ENCODE data around the gene GOLGA6A. TPM values are rescaled to one million over a fixed set of nuclear protein-coding genes. Genes with fewer than 3 reads are reported as not detected.

GOLGA6A gene
- total and polyA plus RNA-seq, 4 donors, result 0.03 to 0.14 TPM; not detected in 2

DNA sequence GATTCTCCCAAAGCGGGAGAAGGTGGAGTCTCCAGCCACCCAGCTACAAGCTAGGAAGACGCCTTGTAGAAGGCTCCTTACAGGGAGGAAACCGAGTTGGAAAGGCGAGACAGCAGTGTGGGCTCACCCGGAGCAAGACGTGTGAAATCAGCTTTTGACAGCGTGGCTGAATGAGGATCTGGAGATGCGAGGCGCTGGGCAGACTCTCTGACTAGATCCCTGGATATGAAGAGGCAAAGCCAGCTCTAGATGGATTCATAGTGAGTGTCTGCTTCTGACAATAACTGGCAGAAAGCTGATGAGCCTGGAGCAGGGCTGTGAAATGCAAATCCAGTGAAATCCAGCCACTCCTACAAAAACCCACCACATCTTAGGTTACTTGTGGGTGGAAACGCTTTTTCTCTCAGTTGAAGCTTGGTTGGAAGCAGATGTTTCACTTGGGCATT is 41.0 kb downstream of the GOLGA6A start:
- WGBS, 2 donors, result 91 to 93% methylated on average over 10 of the region's 10 CpGs
- TF ChIP-seq CTCF (IDR thresholded peaks at IDR 0.05; ENCODE audit: control extremely low read depth, extremely low read depth), result no peak
- Histone ChIP-seq H3K9me3 (ENCODE audit: control insufficient read depth in 4 of 4, insufficient read depth in 3 of 4, low read length in 3 of 4) (no peaks in the 10 kb centered on the region), H3K9ac (ENCODE audit: insufficient read depth in 1 of 2, low read length in 2 of 2) (no peak overlapping the region), H3K4me3 (no peak overlapping the region), H3K4me1 (ENCODE audit: control insufficient read depth in 5 of 5, insufficient read depth in 5 of 5, low read length in 5 of 5) (peaks cover 0 to 28% (median 7%) of the 10 kb centered on the region in 5 donors), H3K27ac (ENCODE audit: low read depth in 1 of 2, low read length in 1 of 2) (peak overlapping the region in 1 of 2 donors; percentile 48), H3K36me3 (ENCODE audit: control insufficient read depth in 4 of 4, insufficient read depth in 4 of 4, low read length in 4 of 4) (peaks cover 0 to 36% (median 5%) of the 10 kb centered on the region in 4 donors), H3K27me3 (ENCODE audit: control insufficient read depth in 3 of 3, insufficient read depth in 3 of 3, low read length in 2 of 3) (no peaks in the 10 kb centered on the region)
- no peak for ATAC-seq (ENCODE audit: insufficient read depth, low FRiP score)
- DNase-seq, result peak in 1 of 3 donors; percentile 38

DNA sequence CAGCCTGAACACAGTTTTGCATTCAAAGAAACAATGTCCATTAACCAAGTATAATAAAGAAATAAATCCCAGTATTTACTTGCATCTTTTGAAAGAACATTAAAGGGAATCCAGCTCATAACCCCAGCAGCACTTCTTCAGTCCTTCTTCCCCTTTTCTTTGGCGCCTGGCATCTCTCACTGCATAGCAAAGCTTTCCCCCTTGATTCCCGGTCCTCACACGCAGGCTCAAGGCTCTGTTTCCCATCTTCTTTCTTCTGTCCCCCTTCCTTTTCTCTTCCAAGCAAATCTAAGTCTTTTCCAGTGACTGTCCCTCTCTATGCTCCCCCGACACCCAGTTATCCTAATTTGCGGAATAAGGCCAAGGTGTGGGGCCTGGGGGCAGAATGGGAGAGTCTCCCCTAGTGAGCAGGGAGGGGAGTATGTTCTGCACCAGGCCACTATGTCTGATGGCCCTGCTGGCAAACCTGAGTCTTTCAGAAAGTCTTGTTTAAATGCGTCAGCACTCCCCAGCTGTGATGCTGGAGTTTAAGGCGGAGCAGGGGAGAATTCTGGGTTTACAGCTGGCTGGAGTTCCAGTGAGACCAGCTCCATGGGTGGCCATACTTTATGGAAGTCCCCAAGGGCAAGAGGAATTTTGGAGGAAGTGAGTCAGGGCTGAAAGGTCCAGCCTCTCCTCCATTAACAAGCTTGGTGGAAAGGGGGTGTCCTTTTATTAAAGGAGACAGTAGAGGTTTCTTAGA is 42.1 kb downstream of the GOLGA6A start:
- peaks cover 0 to 28% (median 7%) of the 10 kb centered on the region in 5 donors for H3K4me1 ChIP-seq (ENCODE audit: control insufficient read depth in 5 of 5, insufficient read depth in 5 of 5, low read length in 5 of 5)
- H3K27ac ChIP-seq (ENCODE audit: low read depth in 1 of 2, low read length in 1 of 2), result peak overlapping the region in 1 of 2 donors; percentile 48
- TF ChIP-seq CTCF (IDR thresholded peaks at IDR 0.05; ENCODE audit: control extremely low read depth, extremely low read depth), result no peak
- peaks cover 4 to 45% (median 5%) of the 10 kb centered on the region in 4 donors for H3K36me3 ChIP-seq (ENCODE audit: control insufficient read depth in 4 of 4, insufficient read depth in 4 of 4, low read length in 4 of 4)
- H3K9me3 ChIP-seq (ENCODE audit: control insufficient read depth in 4 of 4, insufficient read depth in 3 of 4, low read length in 3 of 4), result no peaks in the 10 kb centered on the region
- DNase-seq, result peak; percentile 70 to 79 (median 76)
- H3K27me3 ChIP-seq (ENCODE audit: control insufficient read depth in 3 of 3, insufficient read depth in 3 of 3, low read length in 2 of 3), result no peaks in the 10 kb centered on the region
- ATAC-seq (ENCODE audit: insufficient read depth, low FRiP score), result no peak
- no peak overlapping the region for H3K9ac ChIP-seq (ENCODE audit: insufficient read depth in 1 of 2, low read length in 2 of 2)
- WGBS, 2 donors, result 84 to 87% methylated on average over 7 of the region's 7 CpGs
- H3K4me3 ChIP-seq, result no peak overlapping the region

- Histone ChIP-seq H3K27ac (ENCODE audit: low read depth in 1 of 2, low read length in 1 of 2) (peak overlapping the region in 1 of 2 donors; percentile 5), H3K27me3 (ENCODE audit: control insufficient read depth in 3 of 3, insufficient read depth in 3 of 3, low read length in 2 of 3) (no peaks in the 10 kb centered on the region), H3K4me1 (ENCODE audit: control insufficient read depth in 5 of 5, insufficient read depth in 5 of 5, low read length in 5 of 5) (peaks cover 0 to 28% (median 7%) of the 10 kb centered on the region in 5 donors), H3K36me3 (ENCODE audit: control insufficient read depth in 4 of 4, insufficient read depth in 4 of 4, low read length in 4 of 4) (peaks cover 4 to 45% (median 6%) of the 10 kb centered on the region in 4 donors), H3K9ac (ENCODE audit: insufficient read depth in 1 of 2, low read length in 2 of 2) (no peak overlapping the region), H3K9me3 (ENCODE audit: control insufficient read depth in 4 of 4, insufficient read depth in 3 of 4, low read length in 3 of 4) (no peaks in the 10 kb centered on the region), H3K4me3 (no peak overlapping the region)
- TF ChIP-seq CTCF (IDR thresholded peaks at IDR 0.05; ENCODE audit: control extremely low read depth, extremely low read depth), result no peak
- DNase-seq (no peak), ATAC-seq (ENCODE audit: insufficient read depth, low FRiP score) (no peak)
- WGBS, 2 donors, result 79 to 83% methylated on average over 5 of the region's 5 CpGs
Measured at GRCh38 chr15:74039656-74040010, 42.7 kb downstream of the GOLGA6A start.

Measured in lung (tissue), 12 donors.